ENCODE results near the gene TOM1L2.

The TOM1L2 gene

GRCh38 chr17:17874478-17874877, 97.7 kb downstream of the TOM1L2 start:
- no peak for DNase-seq (ENCODE audit: low read depth)

- DNase-seq (ENCODE audit: low read depth): no peak
These were observed 98.7 kb downstream of the TOM1L2 start for GRCh38 chr17:17873450-17873991.

GRCh38 chr17:17872547-17873345, 99.5 kb downstream of the TOM1L2 start:
- DNase-seq (ENCODE audit: low read depth): no peak

- DNase-seq (ENCODE audit: low read depth): no peak
These were observed 100.3 kb downstream of the TOM1L2 start for GRCh38 chr17:17871913-17872312.

- DNase-seq (ENCODE audit: low read depth): no peak
These were observed 102.0 kb downstream of the TOM1L2 start for GRCh38 chr17:17870247-17870646.

- no peak for DNase-seq (ENCODE audit: low read depth)
These were observed 103.3 kb downstream of the TOM1L2 start for GRCh38 chr17:17868641-17869522.

GRCh38 chr17:17866897-17867296, 105.3 kb downstream of the TOM1L2 start:
- no peak for DNase-seq (ENCODE audit: low read depth)

DNA sequence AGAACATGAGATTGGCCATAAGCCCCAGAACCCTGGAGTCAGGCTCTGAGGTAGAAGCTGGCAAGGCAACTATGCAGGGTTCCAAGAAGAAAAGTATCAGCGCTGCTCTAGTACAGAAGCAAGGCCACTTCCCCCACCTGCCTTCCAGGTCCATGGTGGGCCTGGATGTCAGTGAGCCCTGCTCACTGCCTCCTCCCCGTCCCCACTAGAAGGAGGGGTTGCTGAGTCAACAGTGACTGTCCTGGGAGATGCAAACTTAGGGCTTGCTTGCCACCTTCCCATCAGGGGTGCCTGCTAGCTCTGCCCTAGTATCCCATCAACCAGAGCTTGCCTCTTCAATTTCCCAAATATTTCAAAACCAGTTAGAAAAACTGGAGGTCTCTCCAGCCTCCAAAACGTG, 105.8 kb downstream of the TOM1L2 start:
- DNase-seq (ENCODE audit: low read depth): no peak

GRCh38 chr17:17865035-17865434, 107.2 kb downstream of the TOM1L2 start:
- DNase-seq (ENCODE audit: low read depth): no peak

DNA sequence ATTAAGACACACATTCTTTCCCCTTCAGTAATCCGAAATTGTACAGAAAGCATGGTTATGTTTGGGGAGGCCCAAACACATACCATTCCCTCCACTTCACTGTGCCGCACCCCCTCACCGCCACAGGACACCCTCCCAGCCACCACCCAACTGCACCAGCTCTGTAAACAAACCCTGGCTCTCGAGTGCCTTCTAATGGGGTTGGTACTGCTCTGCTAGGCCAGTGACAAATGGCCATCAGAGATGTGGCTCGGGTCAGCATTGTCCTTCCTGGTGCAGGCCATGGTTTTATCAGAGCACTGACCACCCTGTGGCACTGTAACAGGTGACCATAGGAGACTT, 111.5 kb downstream of the TOM1L2 start:
- no peak for DNase-seq (ENCODE audit: low read depth)

GRCh38 chr17:17859909-17860765, 112.1 kb downstream of the TOM1L2 start:
- peak; percentile 60 for DNase-seq (ENCODE audit: low read depth)

- DNase-seq (ENCODE audit: low read depth): no peak
These were observed 114.7 kb downstream of the TOM1L2 start for GRCh38 chr17:17857496-17857895.

GRCh38 chr17:17856386-17856785, 115.8 kb downstream of the TOM1L2 start:
- DNase-seq (ENCODE audit: low read depth): no peak

DNA sequence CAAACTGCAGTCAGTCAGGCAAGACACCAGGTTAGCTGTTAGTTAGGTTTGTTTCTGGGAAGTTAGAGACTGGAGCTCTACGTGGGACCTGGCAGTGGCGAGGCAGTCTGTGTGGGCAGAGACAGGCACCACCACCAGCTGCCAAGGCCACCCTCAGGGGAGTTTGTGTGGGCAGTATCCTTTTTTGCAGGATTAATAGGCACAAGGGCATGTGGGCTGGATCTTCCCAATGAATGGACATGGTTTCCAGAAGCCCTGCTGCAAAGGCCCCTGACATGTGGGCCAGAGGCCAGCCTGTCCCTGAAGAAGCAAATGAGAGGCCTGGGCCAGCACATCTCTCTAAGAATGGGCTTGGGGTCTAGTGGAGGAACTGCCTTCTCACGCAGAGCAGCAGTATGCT, 116.2 kb downstream of the TOM1L2 start:
- no peak for DNase-seq (ENCODE audit: low read depth)

DNA sequence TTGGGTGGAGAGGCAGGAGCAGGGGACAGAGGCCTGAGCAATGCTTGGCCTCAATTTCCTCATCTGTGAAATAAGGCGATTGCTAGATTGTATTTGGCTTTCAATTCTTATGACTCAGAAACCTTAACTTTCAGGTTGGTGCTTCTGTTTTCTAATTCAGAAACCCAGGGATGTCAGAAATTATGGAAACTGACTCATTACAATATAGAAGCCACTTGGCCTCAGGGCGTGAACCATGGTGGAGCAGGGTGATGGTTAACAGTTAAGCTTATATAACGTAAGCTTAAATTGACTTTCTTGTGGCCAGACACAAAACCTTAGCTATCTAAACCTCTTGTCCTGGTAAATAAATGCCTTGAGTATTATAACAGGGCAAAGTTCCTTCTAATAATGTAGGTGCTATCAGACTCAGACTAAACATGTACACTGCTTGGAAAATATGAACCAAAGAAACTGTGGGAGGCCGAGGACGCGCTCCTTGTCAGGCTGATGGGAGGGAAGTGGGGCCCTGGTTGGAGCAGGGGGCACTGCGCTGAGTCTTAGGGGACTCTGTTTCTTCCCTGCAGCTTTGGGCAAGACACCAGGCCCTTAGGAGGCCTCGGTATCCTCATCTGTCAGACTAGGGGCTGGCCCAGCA, 118.3 kb downstream of the TOM1L2 start:
- DNase-seq (ENCODE audit: low read depth): no peak

DNA sequence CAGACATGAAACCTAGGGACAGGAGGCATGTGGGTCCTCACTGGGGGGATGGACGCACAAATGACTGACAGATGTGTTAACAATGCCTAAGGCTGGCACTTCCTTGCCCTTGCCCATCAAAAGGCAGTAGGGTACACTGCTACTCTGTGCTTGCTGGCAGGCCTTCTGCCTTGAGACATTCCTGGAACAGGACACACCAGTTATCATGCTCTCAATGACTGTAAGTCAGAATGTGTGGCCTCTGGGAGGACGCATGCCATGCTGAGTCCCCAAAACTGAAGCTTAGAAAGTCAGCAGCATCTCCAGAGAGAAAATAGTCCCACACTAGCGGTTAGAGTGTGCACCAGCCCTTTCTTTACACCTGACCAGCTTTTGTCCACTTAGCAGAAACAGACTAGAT, 119.3 kb downstream of the TOM1L2 start:
- DNase-seq (ENCODE audit: low read depth): no peak

- DNase-seq (ENCODE audit: low read depth): no peak
These were observed 120.8 kb downstream of the TOM1L2 start for GRCh38 chr17:17851103-17852002.

DNA sequence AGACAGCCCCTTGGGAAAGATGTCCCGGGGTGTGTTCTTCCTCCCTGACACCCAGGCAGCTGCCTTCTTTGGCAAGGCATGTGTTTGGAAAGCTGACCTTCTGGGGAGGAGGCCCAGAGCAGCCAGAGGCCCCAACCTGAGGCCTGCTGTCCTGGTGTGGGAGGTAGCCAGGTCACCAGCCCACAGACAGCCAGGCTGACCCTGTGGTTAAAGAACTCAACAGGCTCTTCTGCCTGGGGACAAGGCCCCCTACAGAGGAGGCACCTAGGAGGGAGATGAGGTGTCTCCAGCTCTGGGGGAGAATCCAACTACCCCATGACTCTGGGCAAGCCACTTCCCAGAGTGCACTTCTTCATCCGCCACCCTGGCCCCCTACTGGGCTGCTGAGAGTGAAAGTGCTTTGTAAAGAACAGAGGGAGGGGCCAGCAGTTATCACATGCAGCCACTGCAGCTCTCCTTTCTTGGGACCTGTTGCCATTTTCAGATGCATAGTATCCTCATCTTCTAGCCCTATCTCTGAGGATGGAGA, 122.3 kb downstream of the TOM1L2 start:
- peak; percentile 44 for DNase-seq (ENCODE audit: low read depth)

DNA sequence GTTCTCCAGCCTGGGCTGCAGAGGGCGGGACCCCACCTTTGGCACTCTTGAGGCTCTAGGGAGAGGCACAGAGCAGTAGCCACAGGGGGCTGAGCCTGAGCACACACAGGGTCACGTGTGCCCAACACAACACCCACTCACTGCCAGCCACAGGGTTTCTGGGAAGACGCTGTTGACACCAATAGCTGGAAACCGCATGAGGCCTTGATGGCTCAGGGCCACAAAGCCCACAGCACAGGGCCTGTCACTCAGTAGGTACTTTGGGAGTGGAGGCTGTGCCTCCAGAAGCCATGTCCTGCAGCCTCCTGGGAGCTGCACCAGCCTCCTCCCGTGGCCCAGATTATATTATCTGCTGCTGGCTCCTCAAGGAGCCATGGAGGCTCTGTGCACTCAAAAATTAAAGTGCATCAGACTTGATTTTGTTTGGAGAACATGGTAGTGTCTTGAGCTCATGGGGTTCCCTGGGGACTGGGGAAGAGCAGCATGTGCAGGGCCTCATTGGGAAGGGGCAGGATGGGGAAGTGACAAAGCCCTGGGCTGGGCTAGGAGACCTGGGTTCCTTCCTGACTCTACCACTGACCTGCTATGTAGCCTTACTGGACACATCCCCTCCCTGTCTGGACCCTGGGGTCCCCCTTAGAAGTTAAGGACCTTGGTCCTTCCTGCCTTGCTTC, 122.9 kb downstream of the TOM1L2 start:
- DNase-seq (ENCODE audit: low read depth): peak; percentile 73
